Gastrocnemius medialis (tissue), 4 donors: Measurements from ENCODE around the gene KRTAP24-1.

Source experiments
- CTCF ChIP-seq, 5 experiments: fragments of 450-650 bp in 3 of 5; fragments of 200-600 bp in 2 of 5; sonication (generic) in 2 of 5; IDR thresholded peaks in 4 of 5; conservative IDR thresholded peaks in 1 of 5; 1 replicate in 4 of 5; 2 replicates in 1 of 5; pipeline ENCODE4 v1.5.1; 2016 to 2019; ENCODE audit warnings: antibody characterized with exemption in 5 of 5, mild to moderate bottlenecking in 3 of 5, moderate library complexity in 3 of 5
- POLR2A ChIP-seq, 2 donors: fragments of 450-650 bp; IDR thresholded peaks; one replicate each; pipeline ENCODE4 v1.6.1; 2017; ENCODE audit warnings: antibody characterized with exemption in 2 of 2, mild to moderate bottlenecking in 2 of 2, moderate library complexity in 2 of 2

- TF ChIP-seq CTCF (IDR thresholded peaks at IDR 0.05 in 4 of 5, conservative IDR thresholded peaks at IDR 0.05 in 1 of 5) (no peak), POLR2A (IDR thresholded peaks at IDR 0.05) (no peak)
These were observed 31.0 kb downstream of the KRTAP24-1 start for GRCh38 chr21:30251781-30252180.
